GM19025 (cell line): Measurements from ENCODE around the gene TMOD1.
"Not testable (repeated sequence)": the region's sequence is repeated elsewhere in the genome, so short reads cannot be mapped to it uniquely, and the experiment has no call there.

Experiments used
- ATAC-seq: cut with Tn5 transposase; IDR thresholded peaks from one replicate; pipeline ENCODE4 v1.9.1; 2021; ENCODE audit warnings: mild to moderate bottlenecking, low read depth, moderate library complexity; ENCODE audit not compliant: unreplicated experiment

The TMOD1 gene

GRCh38 chr9:97563458-97564135 lies 62.1 kb downstream of the TMOD1 start:
- no peak for ATAC-seq

DNA sequence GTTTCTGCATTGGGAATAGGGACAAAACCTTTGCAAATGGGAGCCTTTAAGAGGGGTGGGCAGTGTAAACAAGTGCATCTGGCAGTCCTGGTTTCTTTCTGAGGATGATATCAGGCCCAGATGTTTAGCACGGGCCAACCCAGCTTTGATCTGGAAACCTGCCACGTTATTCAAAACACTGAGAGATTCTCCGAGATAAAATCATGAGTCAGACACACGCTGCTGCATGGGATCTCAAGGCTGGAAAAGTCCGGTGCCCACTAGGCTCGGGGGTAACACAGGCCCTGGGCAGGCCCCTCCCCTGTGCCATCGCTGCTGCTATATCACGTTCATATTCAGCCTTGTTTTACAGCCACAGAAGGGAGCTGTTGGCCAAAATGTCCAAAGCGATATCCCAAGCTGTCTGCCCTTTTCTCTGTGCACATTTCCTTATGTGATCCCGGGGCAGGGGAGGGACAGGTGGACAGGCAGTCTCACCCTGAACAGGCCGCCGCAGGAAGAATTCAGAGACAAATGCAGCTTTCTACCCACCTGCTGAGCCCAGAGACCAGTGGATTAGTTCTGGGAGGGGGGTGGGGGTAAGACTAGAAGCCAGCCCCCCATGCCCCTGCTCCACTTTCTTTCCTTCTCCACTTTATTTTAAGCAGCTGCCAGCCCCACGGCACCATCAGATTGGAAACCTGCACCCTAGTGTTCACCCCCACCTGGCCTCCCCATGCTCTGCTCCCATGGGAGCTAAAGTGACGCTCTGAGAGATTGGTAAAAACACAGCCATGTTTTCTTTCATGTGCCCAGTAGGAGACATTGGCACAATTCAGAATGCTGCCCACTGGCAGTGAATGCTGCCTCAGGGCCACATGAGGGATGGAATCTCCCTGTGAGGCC lies 63.1 kb downstream of the TMOD1 start:
- ATAC-seq: no peak

DNA sequence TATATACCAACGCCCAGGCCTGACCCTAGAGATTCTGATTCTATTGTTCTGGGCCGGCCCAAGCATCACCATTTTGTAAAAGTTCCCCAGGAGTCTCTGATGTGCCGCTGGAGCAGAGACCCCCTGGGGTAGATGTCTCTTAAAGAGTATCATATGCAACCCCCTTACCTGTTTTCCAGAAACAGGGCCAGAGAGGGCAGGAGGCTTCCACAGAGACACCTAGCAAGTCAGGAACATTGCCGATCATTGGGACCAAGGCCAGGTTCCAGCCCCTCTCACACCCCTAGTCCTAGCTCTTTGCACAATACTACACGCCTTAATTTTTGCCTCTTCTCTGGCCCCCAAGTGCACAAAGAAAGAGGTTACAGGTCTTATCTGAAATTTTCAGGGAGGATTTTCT lies 63.8 kb downstream of the TMOD1 start:
- no peak for ATAC-seq

DNA sequence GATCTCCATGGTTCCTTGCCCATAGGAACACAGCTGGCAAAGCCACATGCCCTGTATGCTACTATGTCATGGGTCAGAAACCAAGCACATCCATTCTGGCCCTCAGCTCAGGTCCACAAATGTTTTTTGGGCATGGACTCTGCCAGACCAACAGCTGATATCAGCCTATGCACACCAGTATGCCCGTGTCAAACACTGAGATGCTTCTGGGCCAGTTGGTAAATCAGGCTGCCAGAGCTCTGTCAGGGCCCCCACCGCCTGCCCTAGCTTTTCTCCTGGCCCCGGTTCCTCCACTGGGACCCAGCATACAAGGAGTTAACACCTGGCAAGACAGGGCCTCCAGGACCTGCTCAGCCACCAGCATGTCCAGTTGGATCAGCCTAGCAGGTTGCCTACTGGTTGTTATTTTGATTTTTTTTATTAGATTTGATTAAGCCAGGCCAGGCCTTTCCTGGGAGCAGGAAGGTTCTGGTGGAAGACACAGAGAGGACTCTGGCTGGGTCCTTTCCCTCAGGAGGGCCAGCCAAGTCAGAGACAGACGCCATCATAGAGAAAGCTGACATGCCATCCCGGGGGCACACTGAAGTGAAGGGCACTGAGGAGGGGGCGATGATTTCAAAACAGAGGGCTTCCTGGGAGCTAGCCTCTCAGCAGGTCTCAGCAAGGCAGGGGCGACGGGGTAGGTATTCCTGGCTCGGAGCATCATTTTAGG lies 65.9 kb downstream of the TMOD1 start:
- no peak for ATAC-seq

DNA sequence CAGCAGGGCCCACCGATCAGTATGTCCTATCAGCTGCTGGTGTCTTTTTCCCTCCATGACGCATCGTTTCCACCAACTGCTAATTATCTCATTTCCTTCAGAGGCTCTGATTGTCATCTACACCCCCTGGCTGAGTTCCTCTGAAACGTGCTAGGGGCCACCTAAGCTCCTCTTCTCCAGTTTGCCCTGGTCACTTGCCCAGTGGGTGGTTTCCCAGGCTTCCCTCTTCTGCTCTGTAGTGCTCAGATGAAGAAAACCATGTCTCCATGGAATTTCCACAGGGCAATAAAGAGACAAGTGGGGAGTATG lies 66.4 kb downstream of the TMOD1 start:
- no peak for ATAC-seq

- ATAC-seq: no peak
Observed at GRCh38 chr9:97568461-97569275, 67.2 kb downstream of the TMOD1 start.

DNA sequence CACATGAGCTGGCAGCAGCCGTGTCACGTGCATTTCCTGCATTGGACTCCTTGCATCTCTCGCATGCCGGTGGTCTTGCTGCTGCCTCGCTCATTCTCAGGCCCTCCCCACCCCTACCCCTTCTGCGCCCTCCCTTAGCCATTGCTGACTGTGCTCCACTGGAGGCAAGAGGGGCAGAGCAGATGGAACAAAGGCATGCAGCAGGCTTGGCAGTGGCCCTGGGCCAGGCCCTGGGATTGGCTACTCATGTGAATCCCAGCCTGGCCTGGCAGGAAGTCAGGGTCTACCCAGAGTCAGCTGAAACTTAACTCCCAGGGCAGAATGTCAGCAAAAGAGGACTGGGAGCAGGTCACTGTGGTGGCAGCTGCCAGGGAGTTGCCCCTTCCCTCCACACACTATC lies 69.4 kb downstream of the TMOD1 start:
- ATAC-seq: no peak

GRCh38 chr9:97571664-97572063 lies 70.2 kb downstream of the TMOD1 start:
- no peak for ATAC-seq

DNA sequence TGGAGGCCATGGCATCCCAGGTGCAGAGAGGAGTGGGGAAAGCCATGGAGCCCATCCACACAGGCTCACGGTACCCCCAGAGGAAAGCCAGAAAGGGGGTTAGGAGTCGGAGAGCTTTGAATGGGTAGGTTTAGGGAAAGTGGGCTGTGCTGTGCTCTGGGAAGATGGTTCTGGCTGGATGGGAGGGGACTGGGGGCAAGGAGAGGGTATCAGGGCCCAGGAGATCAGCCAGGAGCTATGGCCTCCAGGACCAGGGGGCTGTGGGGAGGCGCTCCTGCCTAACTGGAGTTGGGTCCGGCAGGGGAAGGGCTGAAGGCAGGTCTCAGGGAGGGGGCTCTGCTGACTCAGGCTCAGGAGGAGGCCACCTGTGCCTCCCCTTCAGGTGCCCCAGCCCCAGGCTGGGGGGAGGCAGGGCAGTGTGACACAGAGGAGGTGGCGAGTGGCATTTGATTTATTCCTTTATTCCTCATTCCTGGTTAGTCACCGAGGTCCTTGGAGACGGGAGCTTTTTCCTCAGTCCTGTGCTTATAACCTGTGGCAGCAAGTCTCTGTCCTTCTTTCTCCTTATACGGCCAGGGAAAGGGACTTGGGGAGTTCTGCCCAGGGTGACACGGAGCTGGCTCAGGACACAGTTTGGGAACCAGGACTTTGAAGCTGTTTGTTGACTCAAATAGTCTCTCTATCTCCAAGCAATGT lies 70.9 kb downstream of the TMOD1 start:
- no peak for ATAC-seq

- ATAC-seq: no peak
Observed at GRCh38 chr9:97572892-97573365, 71.5 kb downstream of the TMOD1 start.

GRCh38 chr9:97573482-97574073 lies 72.1 kb downstream of the TMOD1 start:
- ATAC-seq: no peak

DNA sequence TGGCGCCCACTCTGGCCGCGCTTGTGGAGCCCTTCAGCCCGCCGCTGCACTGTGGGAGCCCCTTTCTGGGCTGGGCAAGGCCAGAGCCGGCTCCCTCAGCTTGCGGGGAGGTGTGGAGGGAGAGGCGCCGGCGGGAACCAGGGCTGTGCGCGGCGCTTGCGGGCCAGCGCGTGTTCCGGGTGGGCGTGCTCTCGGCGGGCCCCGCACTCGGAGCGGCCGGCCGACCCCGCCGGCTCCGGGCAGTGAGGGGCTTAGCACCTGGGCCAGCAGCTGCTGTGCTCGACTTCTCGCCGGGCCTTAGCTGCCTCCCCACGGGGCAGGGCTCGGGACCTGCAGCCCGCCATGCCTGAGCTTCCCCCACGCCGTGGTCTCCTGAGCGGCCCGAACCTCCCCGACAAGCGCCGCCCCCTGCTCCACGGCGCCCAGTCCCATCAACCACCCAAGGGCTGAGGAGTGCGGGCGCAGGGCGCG lies 72.7 kb downstream of the TMOD1 start:
- not testable (repeated sequence) for ATAC-seq

- not testable (repeated sequence) for ATAC-seq
Observed at GRCh38 chr9:97574921-97575672, 73.6 kb downstream of the TMOD1 start.

- ATAC-seq: no peak
Observed at GRCh38 chr9:97575673-97576200, 74.3 kb downstream of the TMOD1 start.

DNA sequence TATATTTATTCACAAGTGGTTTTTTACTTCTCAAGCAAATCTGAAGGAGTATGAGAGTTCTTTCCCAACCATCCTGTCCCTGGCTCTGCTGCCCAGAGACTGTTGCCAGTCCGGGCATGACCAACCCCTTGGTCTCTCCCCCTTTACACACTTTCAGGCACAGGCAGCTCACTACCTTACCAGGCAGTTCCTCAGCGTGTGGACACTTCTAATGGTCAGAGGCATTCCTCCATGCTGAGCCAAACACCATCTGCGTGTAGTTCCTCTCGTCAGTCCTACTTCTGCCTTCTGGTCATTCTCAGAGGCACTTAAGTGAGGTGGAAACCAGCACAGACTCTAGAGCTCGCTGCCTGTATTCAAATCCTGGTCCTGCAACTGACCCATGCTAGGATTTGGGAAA lies 75.6 kb downstream of the TMOD1 start:
- no peak for ATAC-seq

DNA sequence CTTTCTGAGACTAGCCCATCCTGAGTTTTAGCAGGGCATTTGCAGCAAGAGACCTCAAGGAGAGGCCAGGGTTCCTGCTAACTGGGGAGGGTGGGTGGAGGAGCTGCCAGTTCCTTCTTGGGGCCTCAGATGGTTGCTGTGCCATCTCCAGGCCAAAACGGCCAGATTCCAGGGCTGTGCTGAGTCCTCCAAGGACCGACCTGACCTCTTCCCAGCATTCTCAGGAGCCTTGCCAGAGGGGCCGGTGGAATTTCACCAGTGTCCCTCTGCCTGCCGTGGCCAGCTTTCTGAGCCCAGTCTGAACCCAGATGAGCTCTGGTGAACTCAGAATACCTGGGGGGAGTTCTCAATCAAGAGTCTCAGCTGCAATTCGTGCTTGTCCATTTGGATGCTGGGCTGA lies 77.4 kb downstream of the TMOD1 start:
- ATAC-seq: no peak

- ATAC-seq: no peak
Observed at GRCh38 chr9:97579914-97580313, 78.4 kb downstream of the TMOD1 start.

DNA sequence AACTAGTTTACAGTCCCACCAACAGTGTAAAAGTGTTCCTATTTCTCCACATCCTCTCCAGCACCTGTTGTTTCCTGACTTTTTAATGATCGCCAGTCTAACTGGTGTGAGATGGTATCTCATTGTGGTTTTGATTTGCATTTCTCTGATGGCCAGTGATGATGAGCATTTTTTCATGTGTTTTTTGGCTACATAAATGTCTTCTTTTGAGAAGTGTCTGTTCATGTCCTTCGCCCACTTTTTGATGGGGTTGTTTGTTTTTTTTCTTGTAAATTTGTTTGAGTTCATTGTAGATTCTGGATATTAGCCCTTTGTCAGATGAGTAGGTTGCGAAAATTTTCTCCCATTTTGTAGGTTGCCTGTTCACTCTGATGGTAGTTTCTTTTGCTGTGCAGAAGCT lies 80.1 kb downstream of the TMOD1 start:
- ATAC-seq: not testable (repeated sequence)
